GM19324 (cell line): ENCODE measurements around the gene SIMC1.

ENCODE experiments used
- ATAC-seq: cut with Tn5 transposase; IDR thresholded peaks from one replicate; pipeline ENCODE4 v1.9.1; 2021; ENCODE audit warnings: mild to moderate bottlenecking, moderate library complexity; ENCODE audit not compliant: unreplicated experiment, low FRiP score

The SIMC1 gene

GRCh38 chr5:176360894-176361436, 122.7 kb downstream of the SIMC1 start:
- ATAC-seq: no peak

GRCh38 chr5:176361437-176362232, 123.4 kb downstream of the SIMC1 start, which contains the start of gene KIAA1191:
Gene KIAA1191 (minus strand): TSS chr5:176361764. CDS start chr5:176359508, 2,256 bp downstream.
- peak; percentile 90 for ATAC-seq

DNA sequence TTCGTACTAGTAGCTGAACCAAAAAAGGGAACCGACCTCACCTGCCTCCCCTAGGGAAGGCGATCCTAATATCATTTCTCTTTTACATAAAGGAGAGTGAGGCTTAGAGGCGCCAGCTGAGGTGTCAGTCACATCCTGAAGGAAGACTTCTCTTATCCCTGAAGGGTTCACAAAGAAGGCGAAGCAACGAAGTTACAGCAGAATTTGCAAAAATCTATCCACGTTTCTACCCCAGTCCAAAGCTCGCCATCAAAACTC, 123.9 kb downstream of the SIMC1 start:
- ATAC-seq: peak; percentile 1

- ATAC-seq: no peak
Measured at GRCh38 chr5:176364765-176365350, 126.6 kb downstream of the SIMC1 start.

GRCh38 chr5:176365351-176366231, 127.4 kb downstream of the SIMC1 start, which contains the start of gene ARL10:
Gene ARL10 (plus strand): TSS chr5:176365487. CDS start chr5:176365564, 77 bp downstream.
- peak; percentile 40 for ATAC-seq

DNA sequence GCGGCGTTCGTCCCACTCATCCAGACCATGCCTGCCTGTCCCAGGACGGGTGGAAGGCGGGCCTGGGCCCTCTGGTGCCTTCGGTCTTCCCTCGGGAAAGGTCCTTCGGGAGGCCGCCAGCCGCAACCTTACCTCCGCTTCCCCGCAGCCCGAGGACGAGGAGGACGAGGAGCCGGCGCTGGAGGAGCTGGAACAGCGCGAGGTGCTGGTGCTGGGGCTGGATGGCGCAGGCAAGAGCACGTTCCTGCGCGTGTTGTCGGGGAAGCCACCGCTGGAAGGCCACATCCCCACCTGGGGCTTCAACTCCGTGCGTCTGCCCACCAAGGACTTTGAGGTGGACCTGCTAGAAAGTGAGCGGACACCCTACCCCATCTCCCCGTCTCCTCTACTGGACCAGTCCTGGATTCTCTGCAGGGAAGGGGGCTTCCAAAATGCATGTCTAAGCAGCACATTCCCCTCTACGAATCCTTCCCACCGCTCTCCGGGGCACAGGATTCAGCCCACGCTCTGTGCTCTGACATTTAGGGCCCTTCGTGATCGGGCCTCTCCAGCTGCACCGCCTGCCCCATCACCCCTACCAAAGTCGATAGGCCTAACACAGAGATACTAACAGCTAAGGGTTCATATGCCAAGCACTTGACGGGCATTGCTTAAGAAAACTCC, 128.1 kb downstream of the SIMC1 start:
- ATAC-seq: no peak

DNA sequence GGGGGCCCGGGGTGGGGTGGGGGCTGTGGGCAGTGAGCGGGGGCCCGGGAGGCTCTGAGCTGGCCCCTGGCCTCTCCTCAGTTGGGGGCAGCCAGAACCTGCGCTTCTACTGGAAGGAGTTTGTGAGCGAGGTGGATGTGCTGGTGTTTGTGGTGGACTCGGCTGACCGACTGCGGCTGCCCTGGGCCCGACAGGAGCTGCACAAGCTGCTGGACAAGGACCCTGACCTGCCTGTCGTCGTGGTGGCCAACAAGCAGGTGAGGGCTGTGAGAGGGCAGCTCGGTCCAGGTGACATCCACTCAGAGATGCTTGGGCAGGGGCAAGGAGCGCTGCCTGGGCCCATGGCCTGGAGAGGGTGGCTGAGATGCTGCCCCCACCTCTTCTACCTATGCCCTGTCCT, 130.5 kb downstream of the SIMC1 start:
- no peak for ATAC-seq

DNA sequence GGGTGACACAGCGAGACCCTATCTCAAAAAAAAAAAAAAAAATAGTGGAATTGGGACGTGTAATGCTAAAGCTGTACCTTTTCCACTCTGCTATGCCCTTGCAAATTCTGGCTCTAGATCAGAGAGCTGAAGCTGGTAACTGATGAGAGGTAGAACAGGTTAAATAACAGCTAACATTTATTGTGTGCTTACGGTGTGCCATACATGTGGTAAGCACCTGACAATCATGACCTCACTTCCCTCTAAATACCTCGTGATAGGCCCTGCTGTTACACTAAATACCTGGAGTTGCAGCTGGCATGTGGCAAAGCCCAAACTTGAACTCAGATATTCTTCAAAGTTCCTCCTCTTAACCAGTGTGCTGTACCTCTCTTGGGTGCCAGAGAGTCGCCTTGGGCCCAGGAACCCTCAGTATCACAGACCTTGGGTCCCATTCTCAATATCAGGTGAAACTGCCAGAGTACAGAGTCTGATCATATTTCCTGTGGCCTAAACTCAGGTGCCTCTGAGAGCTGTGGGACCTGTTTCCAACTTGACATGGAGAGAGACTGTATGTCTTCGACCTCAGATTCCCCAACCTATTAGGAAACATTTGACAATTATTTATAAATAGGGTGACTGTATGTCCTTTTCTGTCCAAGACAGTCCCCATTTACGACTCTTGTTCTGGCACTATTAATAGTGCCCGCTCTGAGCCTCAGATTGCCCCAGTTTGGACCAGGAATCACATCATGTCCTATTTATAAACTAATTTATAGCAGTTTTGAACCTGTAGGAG, 131.9 kb downstream of the SIMC1 start:
- ATAC-seq: no peak

DNA sequence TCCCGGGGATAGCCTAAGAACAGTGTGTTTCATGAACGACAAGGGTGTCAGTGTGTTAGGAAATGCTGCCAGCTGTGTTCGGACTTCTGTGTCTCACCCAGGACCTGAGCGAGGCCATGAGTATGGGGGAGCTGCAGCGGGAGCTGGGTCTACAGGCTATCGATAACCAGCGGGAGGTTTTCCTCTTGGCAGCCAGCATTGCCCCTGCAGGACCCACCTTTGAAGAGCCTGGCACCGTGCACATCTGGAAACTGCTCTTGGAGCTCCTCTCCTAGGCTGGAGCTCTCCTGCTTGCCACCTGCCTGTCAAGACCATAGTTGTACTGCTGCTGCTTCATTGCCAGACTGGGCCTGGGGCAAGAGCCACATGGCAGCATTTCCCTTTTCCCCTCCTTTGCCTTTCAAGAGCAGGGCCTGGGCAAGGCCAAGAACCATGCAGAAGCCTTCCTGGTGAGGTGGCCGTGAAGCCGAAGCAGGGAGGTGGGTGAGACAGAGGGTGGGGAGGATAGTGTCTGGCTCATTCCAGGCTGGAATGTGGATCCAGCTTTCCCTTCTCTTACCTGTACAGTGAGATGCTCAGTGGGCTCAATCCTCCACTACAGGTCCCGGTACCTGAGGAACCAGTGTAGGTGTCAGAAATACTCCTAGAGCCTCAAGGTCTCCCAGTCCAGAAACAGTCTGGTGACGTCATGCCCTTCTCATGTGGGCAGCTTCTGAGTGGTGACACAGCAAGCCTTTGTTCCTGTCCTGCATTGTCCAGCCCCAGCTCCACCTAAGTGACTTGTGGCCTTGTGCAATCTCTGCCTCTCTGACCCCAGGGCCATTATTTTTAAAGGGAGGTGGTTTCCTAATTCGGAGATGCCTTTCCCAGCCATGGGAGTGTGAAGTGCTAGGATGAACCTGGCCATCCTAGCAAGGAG, 133.7 kb downstream of the SIMC1 start:
- ATAC-seq: no peak

GRCh38 chr5:176373100-176373818, 135.0 kb downstream of the SIMC1 start:
- no peak for ATAC-seq

DNA sequence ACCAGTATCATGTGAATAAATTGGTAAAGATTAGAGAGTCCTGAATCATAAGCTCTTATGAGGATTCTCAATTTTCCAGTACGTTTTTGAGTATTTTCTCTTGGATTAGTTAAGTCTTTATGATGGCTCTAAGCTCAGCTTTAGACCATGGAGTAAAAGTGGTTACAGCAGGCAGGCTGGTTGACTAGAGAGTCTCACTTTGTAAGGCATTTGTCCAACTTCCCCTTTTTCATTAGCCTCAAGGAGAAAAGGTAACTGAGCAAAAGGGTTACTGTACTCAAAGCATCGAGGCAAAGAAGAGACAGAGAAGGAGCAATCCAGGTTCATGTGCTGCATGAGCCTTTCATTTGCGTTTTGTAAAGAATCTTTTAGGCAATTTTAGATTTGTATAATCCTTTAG, 141.7 kb downstream of the SIMC1 start:
- peak; percentile 58 for ATAC-seq

- no peak for ATAC-seq
Measured at GRCh38 chr5:176381423-176381822, 143.2 kb downstream of the SIMC1 start.

DNA sequence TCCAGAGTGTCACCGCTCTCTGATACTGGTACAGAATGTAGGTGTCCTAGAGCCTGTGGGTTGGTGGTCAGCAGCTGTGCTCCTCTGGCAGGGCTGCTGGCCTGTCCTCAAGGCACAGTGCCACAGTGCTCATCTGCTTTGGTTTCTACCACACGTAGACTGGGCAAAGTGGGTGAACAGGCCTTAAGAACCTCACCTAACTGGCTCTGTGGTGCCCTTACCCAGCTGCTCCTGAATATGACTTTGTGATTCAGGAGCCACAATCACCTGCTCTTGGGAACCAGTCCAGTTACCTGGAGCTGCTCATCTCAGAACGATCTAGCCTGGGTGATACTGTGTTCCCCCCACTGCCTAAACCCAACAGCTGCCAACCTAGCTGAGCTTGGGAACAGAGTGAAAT, 143.8 kb downstream of the SIMC1 start:
- no peak for ATAC-seq

GRCh38 chr5:176382721-176383120, 144.5 kb downstream of the SIMC1 start:
- ATAC-seq: no peak

DNA sequence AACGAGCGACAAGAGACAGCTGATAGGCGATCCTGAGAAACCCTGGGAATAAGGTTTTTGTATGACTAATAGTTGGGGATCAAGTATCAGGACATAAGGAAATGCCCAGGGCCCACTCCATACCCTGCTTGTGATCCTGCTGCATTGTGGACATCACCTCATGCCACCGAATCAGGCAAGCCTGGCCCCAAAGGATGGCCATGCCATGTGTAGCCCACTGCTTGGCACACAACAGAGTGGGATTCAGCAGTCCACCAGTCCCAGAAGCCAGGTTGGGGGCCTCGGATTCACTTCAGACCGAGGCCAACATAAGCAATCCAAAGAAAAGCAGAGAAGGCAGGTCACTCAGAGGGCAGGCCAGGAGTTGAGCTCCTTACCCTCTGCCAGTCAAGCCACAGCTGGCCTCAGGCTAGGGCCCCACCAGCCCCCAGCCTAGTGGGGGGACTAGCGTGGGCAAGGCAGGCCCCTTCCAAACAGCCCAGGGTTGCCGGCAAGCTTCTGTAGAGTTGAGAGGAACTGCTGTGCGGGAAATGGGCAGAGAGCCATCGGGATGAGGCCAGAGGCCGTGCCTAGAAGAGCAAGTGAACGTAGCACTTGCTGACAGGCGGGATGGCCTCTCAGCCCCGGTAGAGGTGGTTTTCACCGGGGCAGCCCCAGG, 145.2 kb downstream of the SIMC1 start:
- no peak for ATAC-seq

- no peak for ATAC-seq
Measured at GRCh38 chr5:176383961-176384360, 145.7 kb downstream of the SIMC1 start.

DNA sequence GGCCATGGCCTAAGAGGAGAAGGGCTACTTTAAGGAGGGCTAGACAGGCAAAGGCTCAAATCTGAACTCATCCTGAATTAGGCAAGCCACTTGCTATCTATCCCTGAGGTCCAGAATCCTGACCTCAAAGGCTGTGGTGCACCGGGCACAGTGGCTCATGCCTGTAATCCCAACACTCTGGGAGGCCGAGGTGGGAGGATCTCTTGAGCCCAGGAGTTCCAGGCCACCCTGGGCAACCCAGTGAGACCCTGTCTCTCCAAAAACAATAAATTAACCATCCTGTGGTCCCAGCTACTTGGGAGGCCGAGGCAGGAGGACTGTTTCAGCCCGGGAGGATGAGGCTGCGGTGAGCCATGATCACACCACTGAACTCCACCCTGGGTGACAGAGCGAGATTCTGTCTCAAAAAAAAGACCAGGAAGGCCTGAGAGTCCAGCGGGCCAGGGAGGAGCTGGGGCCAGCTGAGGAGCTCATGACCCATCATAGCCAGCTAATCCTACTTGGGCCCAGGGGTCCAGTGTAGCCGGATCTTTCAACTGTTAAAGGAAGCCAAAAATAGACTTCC, 146.2 kb downstream of the SIMC1 start:
- ATAC-seq: no peak
